H1 (cell line): Measurements from ENCODE around the gene TELO2. TPM values are rescaled to one million over a fixed set of nuclear protein-coding genes. Genes with fewer than 3 reads are reported as not detected.

Experiments
- CTCF ChIA-PET: fragments of 300-600 bp; sonication (Branson Sonifier 250); formaldehyde crosslinking; loops from one replicate; lab custom pipeline; 2021; ENCODE audit not compliant: partially characterized antibody; lab: Charles Lee
- POLR2A ChIA-PET: fragments of 300-600 bp; sonication (Branson Sonifier 250); formaldehyde crosslinking; loops from one replicate; lab custom pipeline; 2021; ENCODE audit warnings: inconsistent platforms; ENCODE audit not compliant: partially characterized antibody; lab: Charles Lee
- DNase-seq, 2 experiments: peaks; one replicate each; pipeline versions ENCODE4 v3.0.0 to v3.0.0-alpha.2; 2010 to 2022; ENCODE audit warnings: low spot score in 2 of 2, low read depth in 1 of 2, mixed read lengths in 1 of 2
- FAIRE-seq: peaks from 2 replicates; lab custom pipeline; 2011; peaks lifted over from hg19 to GRCh38; lab: Jason Lieb, UNC
- H2AFZ ChIP-seq: 2 replicates; pipeline ENCODE4 v1.8.1; 2012; ENCODE audit warnings: low read length, inconsistent platforms
- H2AK5ac ChIP-seq: 2 replicates; pipeline ENCODE4 v1.6.1; 2013; ENCODE audit warnings: low read depth, low read length
- H2BK120ac ChIP-seq: replicated peaks from 2 replicates; pipeline ENCODE3; 2013; ENCODE audit warnings: low read depth, low read length, inconsistent platforms
- H2BK12ac ChIP-seq: 2 replicates; pipeline ENCODE4 v1.6.1; 2013; ENCODE audit warnings: low read depth, low read length
- H2BK15ac ChIP-seq: 2 replicates; pipeline ENCODE4 v1.6.1; 2013; ENCODE audit warnings: low read length
- H2BK20ac ChIP-seq: 2 replicates; pipeline ENCODE4 v1.6.1; 2013; ENCODE audit warnings: low read length
- H2BK5ac ChIP-seq: 2 replicates; pipeline ENCODE4 v1.6.1; 2013; ENCODE audit warnings: low read depth, low read length
- H3K14ac ChIP-seq: 2 replicates; pipeline ENCODE4 v1.6.1; 2013; ENCODE audit warnings: inconsistent platforms; ENCODE audit not compliant: insufficient read length
- H3K18ac ChIP-seq: 2 replicates; pipeline ENCODE4 v1.6.1; 2013; ENCODE audit warnings: low read length; ENCODE audit errors: extremely low read depth
- H3K23ac ChIP-seq: 2 replicates; pipeline ENCODE4 v1.6.1; 2013; ENCODE audit warnings: inconsistent platforms; ENCODE audit not compliant: insufficient read length
- H3K23me2 ChIP-seq: 2 replicates; pipeline ENCODE4 v1.6.1; 2013; ENCODE audit warnings: low read depth, low read length
- H3K27ac ChIP-seq: 2 replicates; pipeline ENCODE4 v1.6.1; 2011; ENCODE audit warnings: low read depth, low read length, inconsistent platforms
- H3K27me3 ChIP-seq, 4 experiments: replicated peaks in 1 of 4; 1 replicate in 1 of 4; 2 replicates in 3 of 4; pipeline versions ENCODE4 v1.6.1 to v1.8.1; 2011 to 2013; ENCODE audit warnings: low read length in 3 of 4, mild to moderate bottlenecking in 3 of 4, inconsistent platforms in 2 of 4, mixed read lengths in 2 of 4, moderate library complexity in 1 of 4; ENCODE audit not compliant: control insufficient read depth in 3 of 4, insufficient read depth in 3 of 4; ENCODE audit errors: extremely low read depth in 1 of 4
- H3K36me3 ChIP-seq, 4 experiments: 2 replicates each; pipeline versions ENCODE4 v1.6.1 to v1.8.1; 2011 to 2013; ENCODE audit warnings: mild to moderate bottlenecking in 4 of 4, low read length in 3 of 4, moderate library complexity in 2 of 4, control low read depth in 1 of 4, inconsistent platforms in 1 of 4; ENCODE audit not compliant: insufficient read depth in 4 of 4, control insufficient read depth in 2 of 4
- H3K4ac ChIP-seq: replicated peaks from 2 replicates; pipeline ENCODE3; 2013; ENCODE audit warnings: low read length, low read depth, mixed read lengths, inconsistent platforms; ENCODE audit not compliant: insufficient read length
- H3K4me1 ChIP-seq, 4 experiments: replicated peaks in 1 of 4; 1 replicate in 1 of 4; 2 replicates in 3 of 4; pipeline versions ENCODE4 v1.6.1 to v1.8.1; 2011 to 2013; ENCODE audit warnings: low read length in 3 of 4, inconsistent platforms in 2 of 4, mixed read lengths in 1 of 4; ENCODE audit not compliant: insufficient read depth in 4 of 4, control insufficient read depth in 3 of 4
- H3K4me2 ChIP-seq, 2 experiments: 2 replicates each; pipeline versions ENCODE4 v1.6.1 to v1.8.1; 2011 to 2013; ENCODE audit warnings: low read depth in 2 of 2, low read length in 2 of 2, control low read depth in 1 of 2, inconsistent platforms in 1 of 2, mild to moderate bottlenecking in 1 of 2; ENCODE audit not compliant: insufficient read depth in 1 of 2
- H3K4me3 ChIP-seq, 4 experiments: fragments of 200-600, 300-600 bp in 1 of 4; sonication (generic), shearing (Covaris generic), sonication (Bioruptor Twin) in 1 of 4; 2 replicates each; pipeline versions ENCODE4 v1.5.1 to v1.8.1; 2011 to 2016; ENCODE audit warnings: low read length in 4 of 4, low read depth in 3 of 4, control low read depth in 2 of 4, inconsistent platforms in 2 of 4, mild to moderate bottlenecking in 2 of 4, mixed read lengths in 1 of 4, moderate library complexity in 1 of 4; ENCODE audit not compliant: insufficient read depth in 2 of 4; ENCODE audit errors: extremely low read depth in 1 of 4
- H3K56ac ChIP-seq: replicated peaks from 2 replicates; pipeline ENCODE3; 2013; ENCODE audit warnings: low read depth, mild to moderate bottlenecking, mixed read lengths, low read length, inconsistent platforms; ENCODE audit not compliant: insufficient read length
- H3K79me1 ChIP-seq: 2 replicates; pipeline ENCODE4 v1.6.1; 2013; ENCODE audit warnings: low read depth, low read length, control low read depth
- H3K79me2 ChIP-seq, 2 experiments: 2 replicates each; pipeline versions ENCODE4 v1.6.1 to v1.8.1; 2012 to 2013; ENCODE audit warnings: low read length in 2 of 2, mild to moderate bottlenecking in 2 of 2, inconsistent platforms in 1 of 2; ENCODE audit not compliant: insufficient read depth in 2 of 2, control insufficient read depth in 1 of 2
- H3K9ac ChIP-seq, 4 experiments: replicated peaks in 1 of 4; 1 replicate in 1 of 4; 2 replicates in 3 of 4; pipeline versions ENCODE4 v1.6.1 to v1.8.1; 2011 to 2013; ENCODE audit warnings: low read depth in 3 of 4, low read length in 3 of 4, control low read depth in 2 of 4, mild to moderate bottlenecking in 2 of 4, moderate library complexity in 2 of 4, inconsistent platforms in 1 of 4; ENCODE audit errors: extremely low read depth in 1 of 4
- H3K9me3 ChIP-seq, 2 experiments: 2 replicates each; pipeline versions ENCODE4 v1.6.1 to v1.8.1; 2012 to 2013; ENCODE audit warnings: mild to moderate bottlenecking in 2 of 2, moderate library complexity in 2 of 2, control low read depth in 1 of 2, inconsistent platforms in 1 of 2, low read depth in 1 of 2, low read length in 1 of 2, mixed read lengths in 1 of 2; ENCODE audit not compliant: insufficient read depth in 2 of 2
- H4K20me1 ChIP-seq, 2 experiments: replicated peaks in 1 of 2; 2 replicates each; pipeline versions ENCODE3 to v1.8.1; 2011 to 2013; ENCODE audit warnings: inconsistent platforms in 2 of 2, low read length in 2 of 2, mild to moderate bottlenecking in 1 of 2; ENCODE audit not compliant: insufficient read depth in 2 of 2, control insufficient read depth in 1 of 2
- H4K5ac ChIP-seq: 2 replicates; pipeline ENCODE4 v1.6.1; 2013; ENCODE audit warnings: low read length, low read depth, mixed read lengths, inconsistent platforms; ENCODE audit not compliant: insufficient read length
- H4K8ac ChIP-seq: 2 replicates; pipeline ENCODE4 v1.8.0; 2013; ENCODE audit warnings: mild to moderate bottlenecking, moderate library complexity, low read length, inconsistent platforms; ENCODE audit not compliant: insufficient read depth; ENCODE audit errors: extremely low read depth
- H4K91ac ChIP-seq: replicated peaks from 2 replicates; pipeline ENCODE3; 2013; ENCODE audit warnings: low read length, mixed read lengths, inconsistent platforms; ENCODE audit not compliant: insufficient read length
- EZH2 ChIP-seq: fragments of 200-600 bp; sonication (generic); IDR thresholded peaks from 2 replicates; pipeline ENCODE4 v1.7.1; 2012; ENCODE audit warnings: low read depth, mild to moderate bottlenecking, moderate library complexity, low read length, inconsistent platforms; ENCODE audit not compliant: severe bottlenecking
- KDM5A ChIP-seq: fragments of 200-600 bp; IDR thresholded peaks from 2 replicates; pipeline ENCODE4 v1.7.1; 2012; ENCODE audit warnings: mild to moderate bottlenecking, low read length, inconsistent platforms, mixed read lengths
- RAD21 ChIP-seq, 2 experiments: IDR thresholded peaks in 1 of 2; conservative IDR thresholded peaks in 1 of 2; 2 replicates each; pipeline ENCODE4 v1.6.1; 2011; ENCODE audit warnings: low read depth in 2 of 2, low read length in 2 of 2, improper control_type of control experiment in 1 of 2, inconsistent platforms in 1 of 2, mild to moderate bottlenecking in 1 of 2, moderate library complexity in 1 of 2
- TAF1 ChIP-seq: IDR thresholded peaks from 2 replicates; pipeline ENCODE4 v1.6.1; 2011; ENCODE audit warnings: mild to moderate bottlenecking, low read depth, low read length
- TBP ChIP-seq: IDR thresholded peaks from 2 replicates; pipeline ENCODE4 v1.6.1; 2011; ENCODE audit warnings: low read depth, low read length, improper control_type of control experiment
- whole genome bisulfite sequencing, 2 experiments: shearing (Covaris generic) in 1 of 2; methylation state at CpG; one replicate each; pipeline versions ENCODE4 v1.1.6 to v1.1.7; 2013 to 2015; ENCODE audit warnings: low lambda C conversion rate in 2 of 2, mixed read lengths in 2 of 2, inconsistent platforms in 1 of 2, low coverage in 1 of 2, missing lambda C conversion rate in 1 of 2; ENCODE audit not compliant: insufficient replicate concordance in 2 of 2, insufficient coverage in 1 of 2, insufficient read length in 1 of 2; ENCODE audit errors: extremely low coverage in 1 of 2, missing lambda C conversion rate in 1 of 2; 5-methylcytosine and 5-hydroxymethylcytosine counted together
- polyA plus RNA-seq, 7 experiments: library from polyadenylated mRNA; depleted of rRNA in 3 of 7; stranded (reverse) in 5 of 7; unstranded in 2 of 7; fragments of >200 nt in 5 of 7; fragments of 200-250 nt in 2 of 7; gene quantifications; 1 replicate in 5 of 7; 2 replicates in 1 of 7; 4 replicates in 1 of 7; pipeline versions ENCODE4 v1.2.1 to v1.2.3, GENCODE V29; 2011 to 2013; ENCODE audit warnings: missing spikeins in 2 of 7, mixed read lengths in 2 of 7
- total RNA-seq: library from RNA; stranded (reverse); fragmentation: NEBNext Ultra II Directional; extraction: Animal tissue kit (Norgen Biotek cat#: 25700); gene quantifications from 2 replicates; pipeline ENCODE4 v1.2.1, GENCODE V29; 2021
- TF ChIP-seq, protein P1 (sequence below): IDR thresholded peaks from 2 replicates; pipeline ENCODE4 v1.6.1; 2012; ENCODE audit warnings: inconsistent platforms
- TF ChIP-seq, protein P2 (sequence below): IDR thresholded peaks from 2 replicates; pipeline ENCODE4 v1.6.1; 2012; ENCODE audit warnings: low read length, inconsistent platforms
- TF ChIP-seq, protein P3 (sequence below): IDR thresholded peaks from 2 replicates; pipeline ENCODE4 v1.6.1; 2012; ENCODE audit warnings: inconsistent platforms

TELO2 gene
- total and polyA plus RNA-seq, 2 of the 8 experiments (the other 6 are each of a cell fraction or from before 2014, with no cell fraction given) = 39.3 to 64.8 TPM

DNA sequence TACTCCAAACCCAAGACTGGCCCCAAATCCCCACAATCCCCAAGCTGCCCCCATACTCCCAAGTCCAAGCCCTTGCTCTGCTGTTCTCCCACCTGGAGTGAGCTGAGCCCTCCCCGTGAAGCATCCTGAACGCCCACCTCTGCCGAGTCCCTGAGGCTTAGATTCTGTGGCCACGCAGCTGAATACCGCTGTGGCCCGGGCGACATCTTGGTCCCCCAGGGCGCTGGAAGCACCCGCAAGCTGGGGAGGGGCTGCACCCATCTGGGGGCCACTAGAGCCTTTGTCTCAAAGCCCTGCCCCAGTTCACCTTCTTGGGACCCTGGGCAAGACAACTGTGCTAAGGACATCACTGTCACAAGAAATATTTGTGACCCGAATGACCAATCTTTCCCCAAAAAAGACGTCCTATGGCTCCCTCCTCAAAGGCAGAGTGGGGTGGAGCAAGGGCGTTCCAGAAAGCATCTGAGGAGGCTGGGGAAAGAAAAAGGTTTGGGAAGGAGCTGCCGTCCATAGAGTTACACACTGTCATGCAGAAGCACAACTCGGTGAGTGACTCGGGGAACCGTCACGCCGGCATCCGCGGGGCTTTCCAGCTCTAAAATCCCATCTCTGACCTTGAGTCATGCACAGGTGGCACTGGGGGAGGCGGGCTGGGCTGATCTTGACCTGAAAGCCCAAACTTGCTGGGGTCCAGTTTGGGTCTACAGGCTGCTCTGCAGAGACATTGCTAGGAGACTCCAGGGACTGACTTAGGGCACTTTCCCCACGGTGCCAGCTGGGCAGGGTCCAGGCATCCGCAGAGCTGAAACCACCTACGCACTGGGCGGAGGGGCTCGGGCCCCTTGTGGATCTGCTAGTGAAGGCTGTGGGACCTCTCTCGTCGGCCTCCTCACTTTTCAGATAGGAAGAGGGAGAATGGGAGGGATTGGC lies 11.0 kb upstream of the TELO2 start:
- no peak for FAIRE-seq
- no peak for DNase-seq
- no peak overlapping the region for H3K9ac ChIP-seq

More for the DNA sequence above, 11.0 kb upstream of the TELO2 start:
- H2BK12ac ChIP-seq = no peak overlapping the region
- no peak overlapping the region for H4K8ac ChIP-seq
- H3K4me2 ChIP-seq = no peak overlapping the region
- H3K27me3 ChIP-seq = peaks cover 0 to 8% (median 0%) of the 10 kb centered on the region in 4 experiments; a peak in 2 of 7 replicates
- H4K5ac ChIP-seq = no peak overlapping the region
- CTCF ChIA-PET = interaction anchor here (0.9 to 1.1 kb wide), 2 partner anchors 9 to 11 kb away, joined by 3 read pairs; partner anchors contain the start of gene TELO2
- H4K91ac ChIP-seq = no peak overlapping the region
- H3K14ac ChIP-seq = no peak overlapping the region
- H2AFZ ChIP-seq = no peak overlapping the region
- no peak overlapping the region for H3K18ac ChIP-seq
- no peak overlapping the region for H2BK120ac ChIP-seq
- no peaks in the 10 kb centered on the region for H3K23me2 ChIP-seq
- no peak overlapping the region for H2BK20ac ChIP-seq
- H3K36me3 ChIP-seq = no peaks in the 10 kb centered on the region
- WGBS, 2 experiments = 86% methylated on average over 26 of the region's 28 CpGs; no CpG with 5 or more reads in 1 of the 2 experiments
- H4K20me1 ChIP-seq = no peaks in the 10 kb centered on the region
- no peak overlapping the region for H3K4me3 ChIP-seq
- peaks cover 3 to 6% of the 10 kb centered on the region in 2 experiments; a peak in 3 of 4 replicates for H3K9me3 ChIP-seq
- no peaks in the 10 kb centered on the region for H3K4me1 ChIP-seq
- H2BK15ac ChIP-seq = no peak overlapping the region
- no peak overlapping the region for H2AK5ac ChIP-seq
- no peak overlapping the region for H3K4ac ChIP-seq
- no peak overlapping the region for H2BK5ac ChIP-seq
- H3K79me1 ChIP-seq = no peaks in the 10 kb centered on the region
- H3K56ac ChIP-seq = peak overlapping the region; percentile 25
- H3K27ac ChIP-seq = no peak overlapping the region
- TF ChIP-seq EZH2 (no peak), TBP (no peak), KDM5A (no peak), RAD21 (IDR thresholded peaks at IDR 0.05 in 1 of 2, conservative IDR thresholded peaks at IDR 0.05 in 1 of 2; ENCODE audit: low read depth in 2 of 2, low read length in 2 of 2) (no peak), TAF1 (no peak)
- TF ChIP-seq, protein P1, sequence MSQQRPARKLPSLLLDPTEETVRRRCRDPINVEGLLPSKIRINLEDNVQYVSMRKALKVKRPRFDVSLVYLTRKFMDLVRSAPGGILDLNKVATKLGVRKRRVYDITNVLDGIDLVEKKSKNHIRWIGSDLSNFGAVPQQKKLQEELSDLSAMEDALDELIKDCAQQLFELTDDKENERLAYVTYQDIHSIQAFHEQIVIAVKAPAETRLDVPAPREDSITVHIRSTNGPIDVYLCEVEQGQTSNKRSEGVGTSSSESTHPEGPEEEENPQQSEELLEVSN = no peak
- TF ChIP-seq, protein P2, sequence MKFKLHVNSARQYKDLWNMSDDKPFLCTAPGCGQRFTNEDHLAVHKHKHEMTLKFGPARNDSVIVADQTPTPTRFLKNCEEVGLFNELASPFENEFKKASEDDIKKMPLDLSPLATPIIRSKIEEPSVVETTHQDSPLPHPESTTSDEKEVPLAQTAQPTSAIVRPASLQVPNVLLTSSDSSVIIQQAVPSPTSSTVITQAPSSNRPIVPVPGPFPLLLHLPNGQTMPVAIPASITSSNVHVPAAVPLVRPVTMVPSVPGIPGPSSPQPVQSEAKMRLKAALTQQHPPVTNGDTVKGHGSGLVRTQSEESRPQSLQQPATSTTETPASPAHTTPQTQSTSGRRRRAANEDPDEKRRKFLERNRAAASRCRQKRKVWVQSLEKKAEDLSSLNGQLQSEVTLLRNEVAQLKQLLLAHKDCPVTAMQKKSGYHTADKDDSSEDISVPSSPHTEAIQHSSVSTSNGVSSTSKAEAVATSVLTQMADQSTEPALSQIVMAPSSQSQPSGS = no peak
- TF ChIP-seq, protein P3, sequence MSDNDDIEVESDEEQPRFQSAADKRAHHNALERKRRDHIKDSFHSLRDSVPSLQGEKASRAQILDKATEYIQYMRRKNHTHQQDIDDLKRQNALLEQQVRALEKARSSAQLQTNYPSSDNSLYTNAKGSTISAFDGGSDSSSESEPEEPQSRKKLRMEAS = no peak
- no peak overlapping the region for H3K23ac ChIP-seq
- no peaks in the 10 kb centered on the region for H3K79me2 ChIP-seq
- POLR2A ChIA-PET = interaction anchor here (0.9 to 1.4 kb wide), 5 partner anchors 9 to 31 kb away, joined by 3 to 6 read pairs (median 3); no protein-coding TSS in a partner anchor
